Glomerular visceral epithelial cell (primary cell): Measurements from ENCODE around the gene RCC1.
"Not testable (repeated sequence)": the region's sequence is repeated elsewhere in the genome, so short reads cannot be mapped to it uniquely, and the experiment has no call there.

Experiments used
- DNase-seq: peaks from one replicate; pipeline ENCODE4 v3.0.0-alpha.2; 2016; ENCODE audit errors: extremely low spot score

The RCC1 gene

GRCh38 chr1:28548318-28548717, 42.5 kb downstream of the RCC1 start:
- no peak for DNase-seq

- no peak for DNase-seq
Observed at GRCh38 chr1:28551381-28551780, 45.5 kb downstream of the RCC1 start.

- DNase-seq: peak; percentile 97
Observed at GRCh38 chr1:28552758-28553663, 47.2 kb downstream of the RCC1 start, which contains the start of gene TRNAU1AP. Gene TRNAU1AP (plus strand): TSS chr1:28553085. CDS start chr1:28553111, 26 bp downstream.

- DNase-seq: no peak
Observed at GRCh38 chr1:28560886-28561285, 55.0 kb downstream of the RCC1 start.

GRCh38 chr1:28564310-28564709, 58.5 kb downstream of the RCC1 start:
- no peak for DNase-seq

GRCh38 chr1:28565040-28565439, 59.2 kb downstream of the RCC1 start:
- no peak for DNase-seq

- no peak for DNase-seq
Observed at GRCh38 chr1:28565726-28566125, 59.9 kb downstream of the RCC1 start.

- no peak for DNase-seq
Observed at GRCh38 chr1:28566931-28567330, 61.1 kb downstream of the RCC1 start.

GRCh38 chr1:28571911-28572310, 66.1 kb downstream of the RCC1 start:
- DNase-seq: no peak

- DNase-seq: not testable (repeated sequence)
Observed at GRCh38 chr1:28572891-28573290, 67.0 kb downstream of the RCC1 start.

- no peak for DNase-seq
Observed at GRCh38 chr1:28573564-28573963, 67.7 kb downstream of the RCC1 start.

- no peak for DNase-seq
Observed at GRCh38 chr1:28577052-28577678, 71.3 kb downstream of the RCC1 start.

- DNase-seq: no peak
Observed at GRCh38 chr1:28577738-28578536, 72.1 kb downstream of the RCC1 start.

- DNase-seq: no peak
Observed at GRCh38 chr1:28578696-28579218, 72.9 kb downstream of the RCC1 start.

- no peak for DNase-seq
Observed at GRCh38 chr1:28579401-28579800, 73.6 kb downstream of the RCC1 start.

GRCh38 chr1:28580722-28581530, 75.1 kb downstream of the RCC1 start:
- peak; percentile 50 for DNase-seq

GRCh38 chr1:28581531-28582247, 75.8 kb downstream of the RCC1 start:
- DNase-seq: peak; percentile 98

GRCh38 chr1:28582248-28582615, 76.4 kb downstream of the RCC1 start:
- no peak for DNase-seq

GRCh38 chr1:28586585-28587391, 80.9 kb downstream of the RCC1 start:
- DNase-seq: peak; percentile 55
